Lower leg skin (tissue), 4 donors: ENCODE measurements around the gene EHF. TPM values are rescaled to one million over a fixed set of nuclear protein-coding genes. Genes with fewer than 3 reads are reported as not detected.

ENCODE experiments used
- DNase-seq, 2 donors: peaks; one replicate each; pipeline ENCODE4 v3.0.0-alpha.2; 2019; ENCODE audit warnings: low spot score in 2 of 2
- H3K4me3 ChIP-seq: fragments of 200-600 bp; sonication (generic); 2 replicates; pipeline ENCODE4 v1.5.1; 2017; ENCODE audit warnings: mild to moderate bottlenecking, low read depth; ENCODE audit not compliant: poor library complexity, severe bottlenecking
- POLR2A ChIP-seq, 2 donors: fragments of 450-650 bp; IDR thresholded peaks; one replicate each; pipeline ENCODE4 v1.6.1; 2016 to 2017; ENCODE audit warnings: antibody characterized with exemption in 2 of 2, mild to moderate bottlenecking in 1 of 2, moderate library complexity in 1 of 2
- WGBS, 2 donors: methylation state at CpG; one replicate each; pipeline ENCODE4 v1.1.5; 2018; 5-methylcytosine and 5-hydroxymethylcytosine counted together
- intact Hi-C: fragments of 100-400 bp; cut with DNase I; formaldehyde crosslinking; loops from one replicate; pipeline ENCODE4 v1.15.0; 2023; ENCODE audit warnings: low total_unique reads
- total RNA-seq, 4 donors: library from RNA; depleted of rRNA; stranded (reverse); fragments of >200 nt; gene quantifications; one replicate each; pipeline ENCODE4 v1.1.0, GENCODE V29; 2016
- TF ChIP-seq, protein P1 (sequence below), 3 donors: fragments of 450-650 bp; IDR thresholded peaks; one replicate each; pipeline ENCODE4 v1.5.1; 2016; ENCODE audit warnings: antibody characterized with exemption in 3 of 3, mild to moderate bottlenecking in 3 of 3, moderate library complexity in 2 of 3

The EHF gene
- total RNA-seq, 4 donors from 2014 or later = 58.2 to 130 (median 86.3) TPM

DNA sequence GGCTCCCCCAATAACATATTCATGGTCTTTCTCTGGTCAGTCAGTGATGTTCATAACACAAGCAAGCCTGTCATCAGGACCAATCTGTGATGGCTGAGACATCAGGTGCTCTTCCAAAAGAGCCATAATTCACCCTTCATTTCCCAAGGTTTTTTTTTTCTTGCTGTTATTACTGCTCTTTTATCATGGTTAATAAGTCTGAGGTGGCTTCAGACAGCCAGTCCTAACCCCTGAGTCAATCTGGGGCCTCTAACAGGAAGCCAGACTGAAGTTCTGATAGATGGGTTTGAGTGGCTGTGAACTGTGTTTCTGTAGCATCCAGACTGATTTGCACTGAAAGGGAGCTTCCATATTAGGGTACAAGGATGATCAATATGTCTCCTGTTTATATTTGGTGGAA is 8.8 kb downstream of the EHF start:
- no peak for DNase-seq
- H3K4me3 ChIP-seq = no peak overlapping the region
- TF ChIP-seq, protein P1, sequence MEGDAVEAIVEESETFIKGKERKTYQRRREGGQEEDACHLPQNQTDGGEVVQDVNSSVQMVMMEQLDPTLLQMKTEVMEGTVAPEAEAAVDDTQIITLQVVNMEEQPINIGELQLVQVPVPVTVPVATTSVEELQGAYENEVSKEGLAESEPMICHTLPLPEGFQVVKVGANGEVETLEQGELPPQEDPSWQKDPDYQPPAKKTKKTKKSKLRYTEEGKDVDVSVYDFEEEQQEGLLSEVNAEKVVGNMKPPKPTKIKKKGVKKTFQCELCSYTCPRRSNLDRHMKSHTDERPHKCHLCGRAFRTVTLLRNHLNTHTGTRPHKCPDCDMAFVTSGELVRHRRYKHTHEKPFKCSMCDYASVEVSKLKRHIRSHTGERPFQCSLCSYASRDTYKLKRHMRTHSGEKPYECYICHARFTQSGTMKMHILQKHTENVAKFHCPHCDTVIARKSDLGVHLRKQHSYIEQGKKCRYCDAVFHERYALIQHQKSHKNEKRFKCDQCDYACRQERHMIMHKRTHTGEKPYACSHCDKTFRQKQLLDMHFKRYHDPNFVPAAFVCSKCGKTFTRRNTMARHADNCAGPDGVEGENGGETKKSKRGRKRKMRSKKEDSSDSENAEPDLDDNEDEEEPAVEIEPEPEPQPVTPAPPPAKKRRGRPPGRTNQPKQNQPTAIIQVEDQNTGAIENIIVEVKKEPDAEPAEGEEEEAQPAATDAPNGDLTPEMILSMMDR (IDR thresholded peaks at IDR 0.05) = no peak
- no peak for TF ChIP-seq POLR2A (IDR thresholded peaks at IDR 0.05)
- intact Hi-C loops = no loop called here

DNA sequence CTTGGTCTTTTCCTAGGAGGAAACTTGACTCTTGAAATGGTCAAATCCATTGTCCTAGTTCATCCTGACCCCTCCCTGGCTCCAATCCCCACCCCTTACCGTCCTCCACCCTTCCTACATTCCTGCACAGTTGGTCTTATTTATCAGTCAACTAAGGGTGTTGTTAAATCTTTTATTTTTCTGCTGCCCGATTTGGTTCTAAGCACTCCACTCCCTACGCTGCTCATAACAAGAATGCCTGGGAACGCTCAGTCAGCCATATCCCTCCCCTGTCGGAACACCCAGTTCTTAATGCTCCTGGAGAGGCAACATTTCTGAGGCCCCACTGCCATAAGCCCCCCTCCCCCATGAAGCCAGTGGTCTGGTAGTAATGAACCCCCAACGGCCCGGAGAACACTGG is 9.7 kb downstream of the EHF start:
- TF ChIP-seq POLR2A (IDR thresholded peaks at IDR 0.05) = no peak
- TF ChIP-seq, protein P1 (IDR thresholded peaks at IDR 0.05) = no peak
- 77 to 80% methylated on average over 7 of the region's 7 CpGs for WGBS, 2 donors
- H3K4me3 ChIP-seq = no peak overlapping the region
- intact Hi-C loops = no loop called here
- no peak for DNase-seq

DNA sequence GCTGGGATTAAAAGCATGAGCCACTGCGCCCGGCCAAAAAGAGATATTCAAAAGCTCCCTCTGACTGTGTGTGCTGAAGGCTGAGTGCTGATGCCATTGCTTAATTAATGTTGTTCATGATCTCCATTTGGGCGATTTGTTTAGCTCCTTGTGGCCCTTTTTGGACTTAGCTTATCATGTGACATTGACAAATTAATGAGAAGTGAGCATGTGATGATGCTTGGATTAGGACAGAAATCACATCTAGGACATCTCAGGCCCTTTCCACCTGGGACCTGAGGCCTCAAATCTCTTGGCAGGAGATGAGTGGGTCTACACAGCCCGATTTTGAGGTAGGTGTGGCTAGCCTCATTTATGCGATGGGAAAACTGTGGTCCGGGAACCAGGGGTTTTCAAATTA is 10.4 kb downstream of the EHF start:
- H3K4me3 ChIP-seq = no peak overlapping the region
- WGBS, 2 donors = 78 to 82% methylated on average over 6 of the region's 6 CpGs
- TF ChIP-seq POLR2A (IDR thresholded peaks at IDR 0.05) = no peak
- TF ChIP-seq, protein P1 (IDR thresholded peaks at IDR 0.05) = no peak
- intact Hi-C loops = no loop called here
- DNase-seq = no peak

DNA sequence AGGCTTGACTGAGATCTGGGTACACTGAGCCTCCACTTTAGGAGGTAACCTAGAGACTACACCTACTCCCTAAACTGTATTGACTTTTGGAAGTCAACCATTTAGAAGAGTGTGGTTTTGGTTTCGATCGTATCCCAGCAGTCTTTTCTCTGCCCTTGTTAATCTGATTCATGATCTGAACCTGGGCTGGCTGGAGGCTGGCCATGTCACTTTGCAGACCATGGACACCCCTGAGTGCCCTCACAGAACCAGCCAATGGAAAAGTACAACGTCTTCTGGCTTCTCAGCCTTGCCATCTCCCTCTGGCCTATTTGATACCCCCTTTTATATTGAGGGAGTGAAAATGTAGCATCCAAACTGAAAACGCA is 10.8 kb downstream of the EHF start:
- intact Hi-C loops = no loop called here
- no peak overlapping the region for H3K4me3 ChIP-seq
- TF ChIP-seq, protein P1 (IDR thresholded peaks at IDR 0.05) = no peak
- no peak for TF ChIP-seq POLR2A (IDR thresholded peaks at IDR 0.05)
- no peak for DNase-seq
- WGBS, 2 donors = 45 to 60% methylated on average over 4 of the region's 4 CpGs

DNA sequence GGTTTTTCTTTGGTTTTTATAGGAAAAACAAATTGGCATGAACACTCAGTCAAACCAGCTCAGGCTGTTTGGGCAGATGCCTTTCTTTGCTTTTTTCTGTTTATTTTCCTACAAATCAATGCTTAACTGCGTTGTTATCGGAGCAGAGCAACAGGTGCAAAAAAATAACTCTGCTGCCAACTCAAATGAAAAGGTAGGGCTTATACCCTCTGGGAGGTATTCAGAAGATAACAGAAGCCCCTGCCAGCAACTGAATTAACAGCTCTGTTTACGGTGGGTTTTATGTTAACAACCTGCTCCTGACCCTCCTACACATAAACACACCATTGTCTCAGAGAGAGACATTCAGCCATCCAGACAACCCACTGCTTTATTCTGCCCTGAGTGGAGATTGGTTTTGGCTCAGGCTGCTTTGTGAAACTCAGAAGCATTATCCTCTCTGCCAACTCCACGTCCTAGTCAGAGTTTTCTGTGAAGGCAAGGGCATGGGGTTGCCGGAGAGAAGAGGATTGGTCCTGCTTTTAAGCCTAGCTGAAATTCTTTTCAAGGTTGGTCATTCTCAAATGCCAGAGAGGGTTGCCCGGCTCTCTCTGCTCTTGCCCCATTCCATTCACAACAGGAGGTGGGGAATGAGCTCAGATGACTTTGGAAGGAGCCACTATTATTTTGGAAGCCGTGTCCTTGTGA is 11.4 kb downstream of the EHF start:
- intact Hi-C loops = no loop called here
- 30 to 33% methylated on average over 7 of the region's 7 CpGs for WGBS, 2 donors
- TF ChIP-seq, protein P1 (IDR thresholded peaks at IDR 0.05) = no peak
- TF ChIP-seq POLR2A (IDR thresholded peaks at IDR 0.05) = no peak
- no peak overlapping the region for H3K4me3 ChIP-seq
- no peak for DNase-seq

DNA sequence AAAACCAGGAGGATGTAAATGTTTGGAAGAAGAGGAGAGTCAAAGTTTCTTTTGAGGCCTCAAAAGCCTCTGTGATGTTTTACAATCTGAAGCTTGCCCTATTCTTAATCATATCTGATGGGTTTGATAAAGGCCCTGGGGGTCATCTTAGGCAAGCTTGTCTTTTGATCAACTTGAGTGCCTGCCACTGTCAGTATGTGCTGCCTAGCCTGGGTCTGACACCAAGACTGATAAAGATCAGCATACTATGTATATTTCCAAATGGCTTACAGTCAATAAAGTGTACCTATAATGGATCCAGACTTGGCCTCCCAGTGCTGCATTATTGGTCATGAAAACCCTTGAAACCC is 12.7 kb downstream of the EHF start:
- intact Hi-C loops = no loop called here
- TF ChIP-seq, protein P1 (IDR thresholded peaks at IDR 0.05) = no peak
- TF ChIP-seq POLR2A (IDR thresholded peaks at IDR 0.05) = no peak

More for the DNA sequence above, 12.7 kb downstream of the EHF start:
- no peak overlapping the region for H3K4me3 ChIP-seq
- no peak for DNase-seq
